ENCODE data around the gene PLA2G2C.

The PLA2G2C gene

DNA sequence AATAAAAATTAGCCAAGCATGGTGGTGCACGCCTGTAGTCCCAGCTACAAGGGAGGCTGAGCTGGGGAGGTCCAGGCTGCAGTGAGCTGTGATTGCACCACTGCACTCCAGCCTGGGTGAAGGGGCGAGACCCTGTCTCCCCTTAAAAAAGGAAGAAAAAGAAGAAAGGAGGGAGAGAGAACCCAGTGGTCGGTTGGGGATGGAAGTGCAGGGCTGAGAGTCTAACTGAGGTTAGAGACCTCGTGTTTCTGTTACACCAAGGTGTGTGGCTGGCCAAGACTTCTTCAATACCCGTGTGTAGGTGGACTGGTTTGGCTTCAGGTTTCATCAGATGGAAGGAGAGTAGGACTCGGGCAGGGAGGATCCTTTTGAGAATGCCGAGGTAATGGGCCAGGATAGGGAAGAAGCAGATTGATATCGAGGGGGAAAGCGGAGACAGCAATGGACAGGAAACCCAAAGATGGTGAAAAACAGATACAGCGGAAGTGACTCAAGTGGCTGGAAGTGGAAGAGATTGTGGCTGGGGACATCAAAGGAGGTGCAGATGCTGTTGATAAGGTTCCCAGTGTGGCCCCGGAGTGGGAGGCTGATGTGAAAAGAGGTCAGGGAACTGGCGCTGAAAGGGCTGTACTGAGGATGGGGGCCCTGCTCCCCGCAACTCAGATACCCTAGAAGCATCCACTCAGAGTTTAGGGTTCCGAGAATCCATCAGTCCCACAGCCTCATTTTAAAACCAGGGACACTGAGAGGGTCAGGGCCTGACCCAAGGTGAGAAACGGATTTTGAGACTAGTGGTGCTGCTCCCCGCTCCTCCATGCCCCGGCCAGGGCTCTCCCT is 1.1 kb downstream of the PLA2G2C start:
- DNase-seq (ENCODE audit: low read depth in 2 of 2, low spot score in 1 of 2) = no peak

DNA sequence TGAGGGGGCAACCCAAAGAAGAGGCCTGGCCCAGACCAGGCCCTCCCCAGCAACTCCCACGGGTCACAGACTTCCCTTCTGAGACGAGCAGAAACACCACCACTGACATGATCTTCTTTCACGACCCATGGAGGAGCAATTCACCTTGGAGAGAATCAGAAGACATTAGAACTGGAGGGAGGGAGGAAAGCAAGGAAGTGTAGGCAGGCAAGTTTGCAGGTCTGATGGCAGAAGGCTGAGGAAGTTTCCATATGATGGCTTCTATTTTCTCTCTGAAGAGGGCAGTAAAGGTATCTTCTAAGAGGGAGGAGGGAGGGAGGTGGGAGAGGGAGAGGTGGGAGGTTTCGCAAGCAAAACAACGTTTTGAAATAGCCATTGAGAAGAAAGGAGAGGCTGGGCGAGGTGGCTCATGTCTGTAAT is 1.8 kb downstream of the PLA2G2C start:
- DNase-seq (ENCODE audit: low read depth in 2 of 2, low spot score in 1 of 2) = no peak

DNA sequence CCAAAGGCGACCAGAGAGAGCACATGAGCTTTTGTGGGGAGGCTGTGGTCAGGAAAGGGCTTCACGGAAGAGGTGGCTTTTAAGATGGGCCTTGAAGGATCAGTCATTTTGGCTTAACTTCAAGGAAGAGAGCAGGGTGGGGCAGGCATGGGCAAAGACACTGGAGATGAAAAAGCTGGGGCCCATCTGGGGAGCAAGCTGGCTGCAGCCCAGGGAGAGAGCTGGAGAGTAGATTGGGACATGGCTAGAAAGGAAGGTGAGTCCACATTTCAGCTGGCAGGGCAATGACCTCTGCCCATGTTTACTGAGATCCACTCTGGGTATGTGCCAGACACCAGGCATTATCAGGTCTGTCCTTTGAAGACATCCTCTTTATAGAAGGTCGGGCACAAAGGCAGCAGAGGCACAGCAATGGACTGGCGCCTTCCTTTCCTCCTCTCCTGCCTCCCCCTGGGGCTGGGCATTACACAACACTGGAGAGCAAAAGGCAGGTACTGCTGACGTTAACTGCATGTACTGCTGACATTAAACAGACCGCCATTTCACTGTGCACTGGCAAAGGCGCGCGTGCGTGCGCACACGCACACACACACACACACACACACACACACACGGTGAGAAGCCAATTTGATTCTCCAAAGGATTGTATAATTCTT is 2.6 kb downstream of the PLA2G2C start:
- DNase-seq (ENCODE audit: low read depth in 2 of 2, low spot score in 1 of 2) = no peak

DNA sequence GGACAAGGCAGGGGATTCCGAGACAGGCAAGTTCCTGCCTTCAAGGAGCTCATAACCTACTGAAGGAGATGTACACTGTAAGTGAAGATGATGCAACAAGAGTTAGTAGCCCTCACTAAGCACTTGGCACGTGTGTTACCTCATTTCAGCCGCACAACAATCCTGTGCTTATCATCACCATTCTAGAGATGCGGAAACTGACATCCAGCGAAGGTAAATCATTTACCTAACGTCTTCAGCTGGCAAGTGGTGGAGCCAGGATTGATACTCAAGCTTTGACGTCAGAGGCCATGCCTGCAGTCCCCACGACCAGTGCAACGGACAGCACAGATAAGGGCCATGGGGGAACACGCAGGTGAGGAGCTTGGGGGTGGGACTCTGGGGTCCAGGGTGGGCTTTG is 3.3 kb downstream of the PLA2G2C start:
- DNase-seq (ENCODE audit: low read depth in 2 of 2, low spot score in 1 of 2) = no peak

DNA sequence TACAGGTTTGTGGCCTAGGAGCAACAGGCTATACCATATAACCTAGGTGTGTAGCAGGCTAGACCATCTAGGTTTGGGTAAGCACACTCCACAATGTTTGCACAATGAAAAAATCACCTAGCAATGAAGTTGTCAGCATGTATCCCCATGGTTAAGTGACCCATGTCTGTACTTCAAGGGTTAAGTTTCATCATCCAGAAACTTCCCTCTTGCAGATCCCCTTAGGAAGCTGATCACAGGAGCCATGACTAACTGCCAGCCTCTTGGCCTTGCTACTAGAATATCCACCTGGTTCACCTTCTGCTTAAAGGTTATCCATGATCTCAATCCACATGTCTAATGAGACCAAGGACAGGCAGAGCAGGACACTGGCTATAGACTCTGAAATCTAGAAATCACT is 3.9 kb downstream of the PLA2G2C start:
- no peak for DNase-seq (ENCODE audit: low read depth in 2 of 2, low spot score in 1 of 2)

DNA sequence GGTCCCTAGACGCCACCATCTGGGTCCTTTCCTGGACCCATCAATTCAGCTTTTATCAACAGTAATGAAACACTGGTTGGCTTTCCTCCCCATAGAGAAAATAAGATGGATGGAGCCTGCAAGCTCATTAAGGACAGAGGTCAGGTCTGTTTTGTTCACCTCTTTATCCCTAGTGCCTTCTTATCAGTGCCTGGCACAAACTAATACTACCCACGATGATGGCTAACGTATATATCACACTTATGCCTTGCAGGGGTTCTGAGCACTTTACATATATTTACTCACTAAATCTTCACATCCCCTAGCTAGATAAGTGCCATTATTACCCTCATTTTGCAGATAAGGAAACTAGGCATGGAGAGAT is 5.5 kb downstream of the PLA2G2C start:
- no peak for DNase-seq (ENCODE audit: low read depth in 2 of 2, low spot score in 1 of 2)

DNA sequence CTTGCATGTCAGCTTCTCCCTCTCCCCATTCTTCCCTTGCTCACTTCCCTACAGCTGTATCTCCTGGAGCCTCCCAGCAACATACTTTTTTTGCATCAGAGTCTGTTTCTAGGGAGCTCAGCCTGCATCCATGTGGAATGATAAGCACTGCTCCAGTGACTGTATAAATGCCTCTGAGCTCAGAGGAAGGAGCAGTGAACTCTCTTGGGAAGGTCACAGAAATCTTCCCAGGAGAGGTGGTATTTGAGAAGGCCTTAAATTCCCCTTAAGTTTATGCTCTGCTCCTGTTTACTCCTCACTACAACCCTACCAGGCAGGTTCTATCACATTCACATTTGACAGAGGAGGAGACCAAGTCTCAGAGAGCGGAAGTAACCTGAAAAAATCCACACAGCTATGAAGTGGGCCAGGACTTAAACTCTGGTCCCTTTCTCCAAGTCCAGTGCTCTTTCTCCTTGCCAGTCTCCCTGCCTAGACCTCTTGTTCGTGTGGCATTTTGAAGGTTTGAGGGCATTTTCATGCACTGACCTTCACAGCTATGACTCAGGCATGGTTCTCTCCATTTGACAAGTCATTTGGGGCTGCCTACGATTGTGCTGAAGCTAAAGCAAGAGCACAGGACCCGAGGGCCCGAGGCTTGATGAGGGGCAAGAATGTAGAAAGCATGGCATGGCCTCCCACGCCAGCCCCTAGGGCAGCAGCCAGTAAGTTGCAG is 6.0 kb downstream of the PLA2G2C start:
- no peak for DNase-seq (ENCODE audit: low read depth in 2 of 2, low spot score in 1 of 2)

DNA sequence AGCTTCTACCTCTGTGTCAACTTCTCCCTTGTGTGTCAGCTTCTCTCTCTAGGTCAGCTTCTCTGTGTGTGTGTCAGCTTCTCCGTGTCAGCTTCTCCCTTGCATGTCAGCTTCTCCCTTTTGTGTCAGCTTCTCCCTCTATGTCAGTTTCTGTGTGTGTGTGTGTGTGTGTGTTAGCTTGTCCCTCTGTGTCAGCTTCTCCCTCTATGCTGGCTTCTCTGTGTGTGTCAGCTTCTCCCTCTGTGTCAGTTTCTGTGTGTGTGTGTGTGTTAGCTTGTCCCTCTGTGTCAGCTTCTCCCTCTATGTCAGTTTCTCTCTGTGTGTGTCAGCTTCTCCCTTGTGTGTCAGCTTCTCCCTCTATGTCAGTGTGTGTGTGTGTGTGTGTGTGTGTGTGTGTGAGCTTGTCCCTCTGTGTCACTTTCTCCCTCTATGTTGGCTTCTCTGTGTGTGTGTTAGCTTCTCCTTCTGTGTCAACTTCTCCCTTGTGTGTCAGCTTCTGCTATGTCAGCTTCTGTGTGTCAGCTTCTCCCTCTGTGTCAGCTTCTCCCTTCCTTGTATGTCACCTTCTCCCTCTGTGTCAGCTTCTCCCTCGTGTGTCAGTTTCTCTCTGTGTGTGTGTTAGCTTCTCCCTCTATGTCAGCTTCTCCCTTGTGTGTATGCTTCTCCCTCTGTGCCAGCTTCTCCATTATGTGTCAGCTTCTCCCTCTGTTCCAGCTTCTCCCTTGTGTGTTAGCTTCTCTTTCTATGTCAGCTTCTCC is 6.8 kb downstream of the PLA2G2C start:
- no peak for DNase-seq (ENCODE audit: low read depth in 2 of 2, low spot score in 1 of 2)

DNA sequence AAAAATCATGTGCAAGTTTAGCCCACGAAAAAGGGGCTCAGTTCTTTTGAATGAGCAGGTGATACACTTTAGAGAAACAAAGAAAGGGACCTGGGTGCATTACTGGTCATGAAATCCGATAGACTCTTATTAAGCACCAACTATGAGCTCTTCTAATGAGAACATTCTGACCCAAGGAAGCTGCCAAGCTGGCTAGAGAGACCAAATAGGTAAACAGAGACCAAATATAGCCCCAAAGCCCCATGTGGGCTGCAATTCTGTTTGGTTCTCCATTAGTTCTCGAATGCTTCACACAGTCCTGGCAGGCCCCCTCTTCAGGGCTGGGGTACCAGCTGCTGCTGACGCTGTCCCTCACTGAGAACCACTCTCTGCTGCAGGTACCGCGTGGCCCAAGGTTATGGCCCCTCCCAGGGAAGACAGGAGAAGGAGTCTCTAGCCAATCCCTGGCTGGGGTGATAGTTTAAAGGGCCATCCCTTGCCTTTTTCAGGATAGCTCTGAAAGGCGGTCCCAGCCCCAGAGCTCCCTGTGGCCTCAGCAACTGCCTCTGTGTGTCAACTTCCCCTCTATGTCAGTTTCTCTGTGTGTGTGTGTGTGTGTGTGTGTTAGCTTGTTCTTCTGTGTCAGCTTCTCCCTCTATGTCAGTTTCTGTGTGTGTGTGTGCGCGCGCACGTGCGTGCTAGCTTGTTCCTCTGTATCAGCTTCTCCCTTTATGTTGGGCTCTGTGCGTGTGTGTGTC is 7.5 kb downstream of the PLA2G2C start:
- DNase-seq (ENCODE audit: low read depth in 2 of 2, low spot score in 1 of 2) = no peak

DNA sequence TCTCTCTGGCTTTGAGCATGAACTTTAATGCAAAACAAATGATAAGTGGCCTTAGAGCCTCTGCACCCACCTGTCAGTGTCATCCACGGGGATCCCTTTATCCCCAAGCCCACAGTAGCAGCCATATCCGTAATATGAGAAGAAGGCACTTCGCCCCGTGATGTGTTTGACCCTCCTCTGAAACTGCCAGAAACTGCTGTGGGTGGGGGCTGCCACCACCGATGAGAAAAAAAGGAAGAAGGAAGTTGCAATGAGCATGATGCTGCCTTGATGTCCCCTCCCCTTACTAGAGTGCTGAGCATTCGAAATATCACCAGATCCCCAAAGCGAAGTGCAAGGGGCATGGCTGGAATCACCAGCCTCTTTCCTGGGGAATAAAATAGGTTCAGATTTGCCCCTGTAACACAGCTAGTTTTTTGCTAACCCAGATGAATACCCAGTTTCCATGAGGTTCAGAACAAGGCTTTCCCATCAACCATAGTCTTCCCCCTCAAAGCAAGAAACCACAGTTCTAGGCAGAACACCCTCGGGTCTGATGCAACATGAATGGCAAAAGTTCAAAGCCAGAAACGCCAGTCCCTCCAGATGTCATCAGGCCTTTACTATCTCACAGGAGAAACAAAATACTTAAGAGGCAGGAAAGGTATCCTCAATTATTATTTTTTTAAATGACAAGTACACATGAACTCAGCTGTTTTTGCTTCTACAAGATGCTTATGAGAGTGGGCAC is 11.2 kb downstream of the PLA2G2C start:
- DNase-seq (ENCODE audit: low read depth in 2 of 2, low spot score in 1 of 2) = no peak

DNA sequence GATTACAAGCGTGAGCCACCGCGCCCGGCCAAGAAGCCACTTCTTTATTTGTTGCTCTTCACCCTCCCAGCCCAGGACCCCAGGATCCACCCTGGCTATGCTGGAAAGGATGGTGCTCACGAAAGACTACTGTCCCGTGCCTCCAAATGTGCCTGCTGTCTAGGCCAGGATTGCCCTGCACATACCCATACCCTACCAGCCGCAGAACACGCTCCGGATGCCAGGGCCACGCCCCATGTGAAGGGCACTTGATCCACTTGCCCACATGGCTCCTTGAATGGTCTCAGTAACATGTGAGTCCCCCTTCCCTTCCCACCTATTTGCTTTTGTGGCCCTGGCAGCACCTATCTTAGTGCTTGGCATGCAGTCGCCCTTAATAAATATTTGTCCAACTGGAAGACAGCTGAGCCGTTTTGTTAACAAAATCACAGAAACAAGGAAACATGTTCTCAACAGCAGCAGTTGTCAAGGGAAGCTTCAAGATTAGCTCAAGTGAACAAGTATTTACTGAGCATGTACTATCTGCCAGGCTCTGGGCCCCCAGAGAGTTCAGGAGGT is 14.2 kb downstream of the PLA2G2C start:
- no peak for DNase-seq (ENCODE audit: low read depth in 2 of 2, low spot score in 1 of 2)

DNA sequence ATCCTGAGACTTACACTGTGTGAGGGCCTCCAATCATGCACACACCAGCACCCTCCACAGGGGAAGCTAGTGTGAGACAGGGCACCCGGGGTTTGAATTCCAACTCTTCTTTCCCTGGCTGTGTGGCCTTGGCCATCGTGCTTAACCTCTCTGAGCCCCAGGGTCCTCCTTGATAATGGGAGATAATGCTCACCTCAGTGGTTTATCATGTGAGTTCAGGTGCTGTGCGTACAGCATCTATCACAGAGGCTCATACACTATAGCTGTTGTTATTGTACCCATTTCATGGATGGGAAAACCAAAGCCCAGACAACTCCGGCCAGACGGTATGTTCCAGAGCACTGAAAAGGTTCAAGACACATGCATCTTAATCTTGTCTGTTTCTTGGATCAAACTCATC is 16.4 kb downstream of the PLA2G2C start:
- DNase-seq (ENCODE audit: low read depth in 2 of 2, low spot score in 1 of 2) = no peak

DNA sequence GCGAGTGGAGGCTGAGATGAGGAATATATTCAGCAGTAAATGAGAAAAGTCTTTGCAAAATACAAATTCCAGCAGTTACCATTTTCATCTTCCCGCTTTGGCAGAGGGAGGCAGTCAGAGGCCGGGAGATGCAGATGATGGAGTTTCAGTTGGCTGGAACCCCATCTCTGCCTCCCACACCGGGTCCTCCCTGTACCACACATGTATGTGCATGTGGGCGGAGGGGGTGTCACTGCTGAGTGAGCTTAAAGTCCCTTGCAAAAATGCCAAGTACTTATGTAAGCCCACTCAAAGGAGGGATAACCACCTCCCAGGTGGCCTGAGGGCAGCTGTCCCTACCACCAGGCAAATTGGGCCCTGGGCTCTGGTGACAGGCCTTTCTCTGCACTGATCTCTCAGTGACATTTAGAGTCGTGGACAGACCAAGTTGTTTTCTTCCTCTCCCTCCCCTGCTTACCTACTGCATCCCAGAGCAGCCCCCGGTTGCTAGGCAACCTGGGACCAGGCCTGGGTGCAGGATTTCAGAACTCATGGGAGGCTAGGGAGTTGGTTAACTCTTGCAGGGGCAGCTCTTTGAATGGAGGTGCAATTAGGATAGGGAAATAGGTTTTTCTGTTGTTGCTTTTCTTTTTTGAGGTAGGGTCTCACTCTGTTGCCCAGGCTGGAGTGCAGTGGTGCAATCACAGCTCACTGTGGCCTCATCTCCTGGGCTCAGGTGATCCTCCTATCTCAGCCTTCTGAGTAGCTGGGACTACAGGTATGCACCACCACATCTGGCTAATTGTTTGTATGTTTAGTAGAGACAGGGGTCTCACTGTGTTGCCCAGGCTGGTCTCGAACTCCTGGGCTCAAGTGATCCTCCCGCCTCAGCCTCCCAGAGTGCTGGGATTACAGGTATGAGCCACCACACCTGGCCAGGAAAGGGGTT is 17.5 kb downstream of the PLA2G2C start:
- DNase-seq (ENCODE audit: low read depth in 2 of 2, low spot score in 1 of 2) = no peak

DNA sequence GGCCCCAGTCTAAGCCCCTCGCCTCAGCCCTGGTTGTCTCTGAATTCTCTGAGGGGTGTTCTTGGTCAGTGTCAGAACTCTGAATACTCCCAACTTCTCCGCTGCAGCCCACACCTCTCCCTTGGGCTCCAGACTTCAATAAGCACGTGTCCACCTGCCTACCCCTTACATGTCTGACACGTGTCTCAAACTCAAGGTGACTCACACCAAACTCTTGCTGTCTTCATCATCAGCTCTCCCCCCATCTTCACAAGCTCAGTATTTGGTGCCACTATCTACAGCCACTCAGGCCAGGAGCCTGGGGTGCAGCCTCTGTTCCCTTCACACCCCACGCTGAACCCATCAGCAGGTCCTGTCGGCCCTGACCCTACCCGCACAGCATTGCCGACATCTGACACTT is 19.2 kb downstream of the PLA2G2C start:
- DNase-seq (ENCODE audit: low read depth in 2 of 2, low spot score in 1 of 2) = no peak

DNA sequence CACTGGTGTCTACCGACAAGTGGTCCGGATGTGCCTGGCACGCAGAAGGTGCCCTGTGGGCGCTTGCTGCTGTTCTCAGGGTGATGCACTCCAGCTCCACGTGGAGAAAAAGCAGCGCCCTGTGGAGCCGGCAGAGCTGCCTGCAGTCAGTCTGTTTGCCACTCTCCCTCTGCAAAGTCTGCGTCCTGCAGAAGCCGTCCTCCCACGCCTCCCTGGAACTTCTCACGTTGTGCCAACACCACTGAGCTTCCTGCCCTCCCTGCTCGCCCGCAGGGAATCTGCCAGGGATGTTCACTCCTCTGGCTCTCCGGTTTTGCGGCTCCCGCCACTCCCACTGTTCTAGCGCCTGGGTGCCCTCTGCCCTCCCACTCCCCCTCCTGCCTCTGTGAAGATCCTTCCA is 20.3 kb downstream of the PLA2G2C start:
- DNase-seq (ENCODE audit: low read depth in 2 of 2, low spot score in 1 of 2) = no peak

DNA sequence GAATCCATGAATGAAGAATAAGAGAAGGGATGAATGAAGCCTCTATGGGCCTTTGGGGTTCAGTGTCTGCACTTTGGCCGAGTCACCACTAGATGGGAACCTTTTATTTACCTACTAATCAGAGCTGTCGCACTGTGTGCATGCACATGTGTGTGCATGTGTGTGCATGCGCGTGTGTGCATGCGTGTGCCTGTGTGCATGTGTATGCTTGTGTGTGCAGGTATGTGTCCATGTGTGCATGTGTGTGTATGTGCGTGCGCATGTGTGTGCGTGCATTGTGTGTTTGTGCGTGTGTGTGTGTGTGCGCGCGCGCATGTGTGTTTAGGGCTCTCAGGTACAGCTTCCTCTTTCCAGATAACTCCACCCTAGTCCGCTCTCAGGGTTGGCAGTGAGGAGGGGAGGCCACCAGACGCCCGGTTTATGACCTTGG is 20.8 kb downstream of the PLA2G2C start:
- no peak for DNase-seq (ENCODE audit: low read depth in 2 of 2, low spot score in 1 of 2)

DNA sequence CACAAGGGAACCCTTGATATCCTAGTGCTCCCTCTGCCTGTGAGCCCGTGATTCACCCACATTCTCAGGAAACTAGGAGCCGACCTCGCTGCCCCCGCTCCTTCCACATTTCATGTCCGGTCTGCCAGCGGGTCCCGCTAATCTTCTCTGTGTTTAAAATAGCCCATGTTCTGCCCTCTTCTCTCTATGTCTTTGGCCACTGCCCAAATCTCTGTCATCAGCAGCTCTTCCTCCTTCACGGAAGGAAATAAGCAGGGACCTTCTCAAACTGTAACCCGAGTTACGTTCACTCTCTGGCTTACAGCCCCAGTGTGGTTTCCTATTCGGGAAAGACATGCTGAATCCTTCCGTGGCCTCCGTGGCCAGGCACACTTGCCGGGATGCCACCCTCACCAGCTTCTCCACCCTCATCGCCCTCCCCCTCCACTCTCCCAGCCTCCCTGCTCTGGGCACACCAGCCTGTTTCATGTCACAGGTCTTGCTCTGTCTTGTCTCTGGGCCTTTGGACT is 21.6 kb downstream of the PLA2G2C start:
- no peak for DNase-seq (ENCODE audit: low read depth in 2 of 2, low spot score in 1 of 2)

DNA sequence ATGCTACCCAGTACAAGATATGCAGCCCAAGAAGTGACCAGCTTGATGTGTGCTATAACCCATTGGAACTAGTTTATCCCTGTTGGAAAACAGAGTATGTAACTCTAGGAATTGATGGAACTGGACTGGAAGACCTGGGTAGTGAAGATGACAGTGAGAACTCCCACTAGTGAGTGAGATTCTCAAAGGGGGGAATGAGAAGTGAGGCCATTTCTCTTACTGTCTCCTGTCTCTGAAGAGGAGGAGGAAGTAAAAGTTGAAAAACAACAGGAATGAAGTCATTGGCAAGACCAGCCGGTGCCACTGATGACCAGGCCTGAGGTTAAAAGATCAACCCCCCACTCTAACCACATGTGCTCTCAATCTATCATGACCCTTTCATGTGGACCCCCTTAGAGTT is 26.3 kb downstream of the PLA2G2C start:
- no peak for DNase-seq (ENCODE audit: low read depth in 2 of 2, low spot score in 1 of 2)
